HCT116 (cell line): ENCODE data around the gene SLC15A3. TPM values are rescaled to one million over a fixed set of nuclear protein-coding genes. Genes with fewer than 3 reads are reported as not detected.
A peak's percentile ranks its signal among the peaks of the same experiment; 100 is the strongest.

Experiments used
- ATAC-seq: fragments of 200-7000 bp; cut with Tn5 transposase; 2 replicates; pipeline ENCODE4 v1.9.1; 2020; ENCODE audit warnings: mild to moderate bottlenecking, moderate library complexity
- BruUV-seq: library from RNA; stranded (reverse); fragments of 400-500 nt; replicated peaks from 2 replicates; lab custom pipeline; 2021; lab: Mats Ljungman, UMichigan
- CTCF ChIA-PET: fragments of 300-600 bp; sonication (Branson Sonifier 250); formaldehyde crosslinking; loops from one replicate; lab custom pipeline; 2021; ENCODE audit warnings: antibody characterized with exemption; lab: Charles Lee
- POLR2A ChIA-PET: fragments of 300-600, 350-600 bp; sonication (Branson Sonifier 250); formaldehyde crosslinking; loops from one replicate; lab custom pipeline; 2021; ENCODE audit warnings: antibody characterized with exemption; lab: Charles Lee
- RAD21 ChIA-PET, 2 experiments: fragments of 300-600 bp; sonication (Branson Sonifier 250); formaldehyde crosslinking; loops; one replicate each; lab custom pipeline; 2023; ENCODE audit warnings: low total read pairs in 2 of 2; ENCODE audit not compliant: uncharacterized antibody in 2 of 2, unreplicated experiment in 2 of 2, low non-redundant PET in 1 of 2; lab: Charles Lee
- DNase-seq: peaks from one replicate; pipeline ENCODE4 v3.0.0-alpha.2; 2010; ENCODE audit warnings: low read depth, low spot score
- H2AFZ ChIP-seq: fragments of 200-600 bp; shearing (Covaris generic), sonication (generic); 2 replicates; pipeline ENCODE4 v1.6.1; 2017; ENCODE audit warnings: low read depth, mixed run types, mixed read lengths, antibody characterized with exemption, low read length; ENCODE audit not compliant: poor library complexity, severe bottlenecking
- H3K27ac ChIP-seq: 2 replicates; pipeline ENCODE4 v1.5.1; 2012; ENCODE audit warnings: low read depth, low read length
- H3K27me3 ChIP-seq: fragments of 200-600 bp; sonication (generic); 2 replicates; pipeline ENCODE4 v1.6.1; 2016; ENCODE audit warnings: mixed run types, low read length, mixed read lengths; ENCODE audit not compliant: insufficient read depth
- H3K36me3 ChIP-seq, 2 experiments: fragments of 200-500 bp in 1 of 2; fragments of 200-600 bp in 1 of 2; sonication (Bioruptor generic) in 1 of 2; sonication (generic) in 1 of 2; 2 replicates each; pipeline versions ENCODE4 v1.5.1 to v1.6.1; 2014 to 2016; ENCODE audit warnings: low read length in 2 of 2, inconsistent platforms in 1 of 2, mixed read lengths in 1 of 2, mixed run types in 1 of 2; ENCODE audit not compliant: insufficient read depth in 2 of 2, control insufficient read depth in 1 of 2
- H3K4me1 ChIP-seq, 2 experiments: fragments of 200-600 bp in 1 of 2; sonication (generic) in 1 of 2; 2 replicates each; pipeline versions ENCODE4 v1.5.1 to v1.6.1; 2012 to 2017; ENCODE audit warnings: low read length in 2 of 2, inconsistent platforms in 1 of 2, mild to moderate bottlenecking in 1 of 2, mixed read lengths in 1 of 2, mixed run types in 1 of 2, moderate library complexity in 1 of 2; ENCODE audit not compliant: insufficient read depth in 2 of 2, control insufficient read depth in 1 of 2
- H3K4me2 ChIP-seq: fragments of 200-600 bp; sonication (generic); 2 replicates; pipeline ENCODE4 v1.6.1; 2017; ENCODE audit warnings: mixed run types, low read length, mixed read lengths
- H3K4me3 ChIP-seq, 2 experiments: fragments of 200-600 bp in 1 of 2; sonication (generic) in 1 of 2; replicated peaks in 1 of 2; 2 replicates each; pipeline ENCODE4 v1.5.1; 2011 to 2016; ENCODE audit warnings: low read length in 2 of 2, control low read depth in 1 of 2, low read depth in 1 of 2, mild to moderate bottlenecking in 1 of 2, mixed read lengths in 1 of 2, mixed run types in 1 of 2
- H3K79me2 ChIP-seq: fragments of 200-600 bp; sonication (generic); 2 replicates; pipeline ENCODE4 v1.6.1; 2017; ENCODE audit warnings: mild to moderate bottlenecking, mixed run types, low read length, moderate library complexity, mixed read lengths; ENCODE audit not compliant: insufficient read depth
- H3K9ac ChIP-seq: fragments of 200-600 bp; sonication (generic); 2 replicates; pipeline ENCODE4 v1.6.1; 2016; ENCODE audit warnings: low read length, mixed read lengths
- H3K9me2 ChIP-seq: fragments of 200-600 bp; sonication (generic), shearing (Covaris generic); 2 replicates; pipeline ENCODE4 v1.6.1; 2017; ENCODE audit warnings: mixed run types, mild to moderate bottlenecking, moderate library complexity; ENCODE audit not compliant: insufficient read depth
- H3K9me3 ChIP-seq, 2 experiments: fragments of 200-500 bp in 1 of 2; fragments of 200-600 bp in 1 of 2; sonication (Bioruptor generic) in 1 of 2; sonication (generic) in 1 of 2; 2 replicates each; pipeline ENCODE4 v1.6.1; 2014 to 2017; ENCODE audit warnings: low read length in 2 of 2, mixed read lengths in 2 of 2, inconsistent platforms in 1 of 2, low read depth in 1 of 2, mild to moderate bottlenecking in 1 of 2, mixed run types in 1 of 2, moderate library complexity in 1 of 2; ENCODE audit not compliant: control insufficient read depth in 1 of 2, insufficient read depth in 1 of 2
- H4K20me1 ChIP-seq: fragments of 200-600 bp; sonication (generic), shearing (Covaris generic); 2 replicates; pipeline ENCODE4 v1.6.1; 2017; ENCODE audit warnings: mixed run types, mild to moderate bottlenecking, moderate library complexity; ENCODE audit not compliant: insufficient read depth
- CEBPB ChIP-seq: IDR thresholded peaks from 2 replicates; pipeline ENCODE4 v1.6.1; 2012; ENCODE audit warnings: low read depth
- FOSL1 ChIP-seq: IDR thresholded peaks from 2 replicates; pipeline ENCODE4 v1.6.1; 2012; ENCODE audit warnings: low read depth
- JUND ChIP-seq: IDR thresholded peaks from 2 replicates; pipeline ENCODE4 v1.6.1; 2012
- POLR2A ChIP-seq: IDR thresholded peaks from 2 replicates; pipeline ENCODE4 v1.7.0; 2011; ENCODE audit warnings: borderline replicate concordance; ENCODE audit not compliant: insufficient read depth, insufficient read length; ENCODE audit errors: extremely low read depth
- POLR2AphosphoS5 ChIP-seq: IDR thresholded peaks from 2 replicates; pipeline ENCODE4 v1.6.1; 2011; ENCODE audit warnings: mild to moderate bottlenecking, low read depth, low read length, moderate library complexity
- RAD21 ChIP-seq: IDR thresholded peaks from 2 replicates; pipeline ENCODE4 v1.6.1; 2012; ENCODE audit warnings: low read depth, mild to moderate bottlenecking
- YY1 ChIP-seq: IDR thresholded peaks from 2 replicates; pipeline ENCODE4 v1.6.1; 2011; ENCODE audit warnings: low read length, low read depth, moderate library complexity, mild to moderate bottlenecking; ENCODE audit not compliant: insufficient replicate concordance; ENCODE audit errors: extremely low read depth
- intact Hi-C: fragments of 100-400 bp; cut with micrococcal nuclease; formaldehyde crosslinking; loops from 2 replicates; pipeline ENCODE4 v1.10.0; 2022
- total RNA-seq: library from RNA; stranded (reverse); gene quantifications from one replicate; pipeline ENCODE4 v1.2.1, GENCODE V29; 2021; ENCODE audit not compliant: unreplicated experiment
- TF ChIP-seq, protein P1 (sequence below): IDR thresholded peaks from 2 replicates; pipeline ENCODE4 v1.6.1; 2012
- TF ChIP-seq, protein P2 (sequence below), 3 experiments: fragments of 200-600 bp in 1 of 3; sonication (generic) in 1 of 3; IDR thresholded peaks in 2 of 3; conservative IDR thresholded peaks in 1 of 3; 2 replicates each; pipeline ENCODE4 v1.5.1; 2012 to 2017; ENCODE audit warnings: low read depth in 2 of 3, low read length in 2 of 3, antibody characterized with exemption in 1 of 3, borderline replicate concordance in 1 of 3, control low read depth in 1 of 3, mild to moderate bottlenecking in 1 of 3, mixed read lengths in 1 of 3, mixed run types in 1 of 3, moderate library complexity in 1 of 3; ENCODE audit not compliant: insufficient read depth in 1 of 3

The SLC15A3 gene
- total RNA-seq, 1 experiment from 2014 or later, result not detected

DNA sequence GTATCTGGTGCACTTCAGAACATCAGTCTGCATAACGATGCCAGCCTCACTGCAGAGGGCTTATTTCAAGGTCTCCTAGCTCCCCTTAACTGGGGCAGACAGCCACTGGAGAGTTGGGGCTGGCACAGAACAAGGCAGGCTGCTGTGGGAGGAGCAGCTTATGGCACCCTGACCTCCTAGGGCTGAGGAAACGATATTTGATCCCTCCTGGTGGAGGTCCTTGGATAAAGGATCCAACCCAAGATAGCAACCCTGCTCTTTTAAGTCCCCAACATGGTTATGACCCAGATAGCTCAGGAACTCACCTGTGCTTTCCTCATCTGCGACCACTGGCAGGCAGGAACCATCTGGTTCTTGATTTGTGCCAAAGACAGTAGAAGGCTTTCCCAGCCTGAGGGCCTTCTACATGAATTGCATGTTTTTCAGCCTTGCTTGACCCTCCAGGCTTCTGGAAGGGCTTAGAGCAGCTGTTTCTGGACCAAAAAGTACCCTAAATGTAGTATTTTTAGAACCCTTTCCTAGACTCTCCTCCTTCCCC lies 35.2 kb downstream of the SLC15A3 start:
- H3K27me3 ChIP-seq, result no peaks in the 10 kb centered on the region
- no peak for ATAC-seq
- BruUV-seq, result no TSS peak
- no peak overlapping the region for H3K4me3 ChIP-seq
- H2AFZ ChIP-seq, result no peak overlapping the region
- peaks cover 9 to 15% of the 10 kb centered on the region in 2 experiments; a peak in 2 of 4 replicates for H3K36me3 ChIP-seq
- ChIA-PET RAD21 (no interaction called here), POLR2A (no interaction called here), CTCF (interaction anchor here (2.1 kb wide), 1 partner anchor 17 kb away, joined by 13 read pairs; no protein-coding TSS in a partner anchor)
- H3K4me2 ChIP-seq, result no peak overlapping the region
- no peak overlapping the region for H3K9ac ChIP-seq
- peaks cover 57% of the 10 kb centered on the region for H3K79me2 ChIP-seq
- no peak for DNase-seq
- TF ChIP-seq POLR2A, result no peak
- no peak for TF ChIP-seq RAD21
- intact Hi-C loops, result loop anchor here (10.0 kb wide), 1 partner anchor 268 kb away; no protein-coding TSS in a partner anchor
- H3K4me1 ChIP-seq, result peaks cover 26 to 66% of the 10 kb centered on the region in 2 experiments
- no peaks in the 10 kb centered on the region; the same call in 1 of the 2 replicates for H4K20me1 ChIP-seq
- no peak overlapping the region for H3K27ac ChIP-seq
- H3K9me2 ChIP-seq, result no peaks in the 10 kb centered on the region
- H3K9me3 ChIP-seq, result no peaks in the 10 kb centered on the region

DNA sequence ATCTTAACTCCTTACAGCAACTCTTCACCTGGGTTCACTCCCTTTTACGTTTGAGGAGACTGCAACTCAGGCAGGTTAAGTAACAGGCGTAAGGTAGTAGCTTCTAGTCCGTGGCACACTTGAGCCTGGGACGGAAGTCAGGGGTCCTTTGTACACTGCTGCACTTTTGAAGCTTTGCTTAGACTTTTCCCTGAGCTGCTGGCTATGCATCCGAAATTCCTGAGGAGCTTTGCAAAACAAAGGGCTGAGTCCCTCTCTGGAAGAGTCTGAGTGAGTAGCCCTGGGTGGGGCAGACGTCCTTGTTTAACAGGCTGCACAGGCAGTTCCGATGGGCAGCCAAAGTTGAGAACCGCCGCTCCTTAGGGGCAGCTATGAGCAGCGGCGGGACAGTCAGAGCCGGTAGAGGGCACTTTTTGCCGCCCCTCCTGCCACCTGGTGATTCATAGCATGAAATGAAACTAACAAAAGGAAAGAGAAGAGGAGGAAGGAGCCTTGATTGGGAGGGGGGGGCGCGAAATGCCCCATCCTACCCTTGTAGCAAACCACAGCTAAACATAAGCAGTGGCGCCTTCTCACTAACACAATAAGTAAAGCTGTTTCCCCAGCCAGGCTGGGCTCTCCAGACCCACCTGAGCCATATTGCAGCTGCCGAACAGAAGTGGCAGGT lies 36.6 kb downstream of the SLC15A3 start:
- no peak overlapping the region for H2AFZ ChIP-seq
- BruUV-seq, result TSS peak; percentile 48
- DNase-seq, result peak; percentile 41
- peak overlapping the region; percentile 61 to 67 for H3K4me3 ChIP-seq
- H3K4me1 ChIP-seq, result peaks cover 26 to 66% of the 10 kb centered on the region in 2 experiments
- H3K4me2 ChIP-seq, result peak overlapping the region; percentile 89
- intact Hi-C loops, result loop anchor here (10.0 kb wide), 1 partner anchor 269 kb away; no protein-coding TSS in a partner anchor
- no peaks in the 10 kb centered on the region; the same call in 1 of the 2 replicates for H4K20me1 ChIP-seq
- H3K9me3 ChIP-seq, result no peaks in the 10 kb centered on the region
- ChIA-PET RAD21 (no interaction called here), POLR2A (interaction anchor here (0.9 kb wide), 1 partner anchor 10 kb away, joined by 4 read pairs; no protein-coding TSS in a partner anchor), CTCF (interaction anchor here (0.6 to 2.1 kb wide), 6 partner anchors 11 to 271 kb away, joined by 3 to 13 read pairs (median 4); no protein-coding TSS in a partner anchor)
- H3K9me2 ChIP-seq, result no peaks in the 10 kb centered on the region
- H3K27me3 ChIP-seq, result no peaks in the 10 kb centered on the region
- H3K79me2 ChIP-seq, result peaks cover 57% of the 10 kb centered on the region
- ATAC-seq, result peak; percentile 71
- H3K9ac ChIP-seq, result peak overlapping the region; percentile 73
- peak overlapping the region; percentile 61 for H3K27ac ChIP-seq
- peaks cover 4 to 8% of the 10 kb centered on the region in 2 experiments; a peak in 2 of 4 replicates for H3K36me3 ChIP-seq
- TF ChIP-seq FOSL1 (0 out of 2 replicates have a peak, but pooled peaks have one; percentile 31), JUND (peak; percentile 45; the same call in 1 of the 2 replicates), POLR2AphosphoS5 (0 out of 2 replicates have a peak, but pooled peaks have one; percentile 23), RAD21 (peak; percentile 58), CEBPB (no peak), YY1 (no peak)
- TF ChIP-seq, protein P1, sequence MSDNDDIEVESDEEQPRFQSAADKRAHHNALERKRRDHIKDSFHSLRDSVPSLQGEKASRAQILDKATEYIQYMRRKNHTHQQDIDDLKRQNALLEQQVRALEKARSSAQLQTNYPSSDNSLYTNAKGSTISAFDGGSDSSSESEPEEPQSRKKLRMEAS, result 0 out of 2 replicates have a peak, but pooled peaks have one; percentile 26
- TF ChIP-seq, protein P2, sequence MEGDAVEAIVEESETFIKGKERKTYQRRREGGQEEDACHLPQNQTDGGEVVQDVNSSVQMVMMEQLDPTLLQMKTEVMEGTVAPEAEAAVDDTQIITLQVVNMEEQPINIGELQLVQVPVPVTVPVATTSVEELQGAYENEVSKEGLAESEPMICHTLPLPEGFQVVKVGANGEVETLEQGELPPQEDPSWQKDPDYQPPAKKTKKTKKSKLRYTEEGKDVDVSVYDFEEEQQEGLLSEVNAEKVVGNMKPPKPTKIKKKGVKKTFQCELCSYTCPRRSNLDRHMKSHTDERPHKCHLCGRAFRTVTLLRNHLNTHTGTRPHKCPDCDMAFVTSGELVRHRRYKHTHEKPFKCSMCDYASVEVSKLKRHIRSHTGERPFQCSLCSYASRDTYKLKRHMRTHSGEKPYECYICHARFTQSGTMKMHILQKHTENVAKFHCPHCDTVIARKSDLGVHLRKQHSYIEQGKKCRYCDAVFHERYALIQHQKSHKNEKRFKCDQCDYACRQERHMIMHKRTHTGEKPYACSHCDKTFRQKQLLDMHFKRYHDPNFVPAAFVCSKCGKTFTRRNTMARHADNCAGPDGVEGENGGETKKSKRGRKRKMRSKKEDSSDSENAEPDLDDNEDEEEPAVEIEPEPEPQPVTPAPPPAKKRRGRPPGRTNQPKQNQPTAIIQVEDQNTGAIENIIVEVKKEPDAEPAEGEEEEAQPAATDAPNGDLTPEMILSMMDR (IDR thresholded peaks at IDR 0.05 in 2 of 3, conservative IDR thresholded peaks at IDR 0.05 in 1 of 3; ENCODE audit: borderline replicate concordance in 1 of 3, insufficient read depth in 1 of 3, low read depth in 2 of 3, low read length in 2 of 3), result peak; percentile 29 to 68 (median 34); a peak in 4 of 6 replicates
